Mononuclear cell (primary cell): ENCODE measurements around the gene ATP1A4. TPM values are rescaled to one million over a fixed set of nuclear protein-coding genes. Genes with fewer than 3 reads are reported as not detected.
"Not testable (repeated sequence)": the region's sequence is repeated elsewhere in the genome, so short reads cannot be mapped to it uniquely, and the experiment has no call there.

Experiments used
- H3K27me3 ChIP-seq: 2 replicates; pipeline ENCODE4 v1.6.0; 2011; ENCODE audit warnings: low read length, control low read depth; ENCODE audit not compliant: insufficient read depth
- H3K4me1 ChIP-seq: 2 replicates; pipeline ENCODE4 v1.5.1; 2011; ENCODE audit warnings: mild to moderate bottlenecking, low read length, control low read depth; ENCODE audit not compliant: insufficient read depth
- H3K4me3 ChIP-seq: 2 replicates; pipeline ENCODE4 v1.5.1; 2011; ENCODE audit warnings: mild to moderate bottlenecking, low read length, moderate library complexity
- H3K9me3 ChIP-seq: 2 replicates; pipeline ENCODE4 v1.5.1; 2011; ENCODE audit warnings: low read depth, mild to moderate bottlenecking, control low read depth, low read length
- total RNA-seq: library from RNA; depleted of rRNA; stranded (reverse); fragments of >200 nt; gene quantifications from one replicate; pipeline ENCODE4 v1.2.3, GENCODE V29; 2012

ATP1A4 gene
- total RNA-seq, 1 donor, result under 0.01 TPM

GRCh38 chr1:160117300-160117699 is 34.1 kb upstream of the ATP1A4 start:
- Histone ChIP-seq H3K4me3 (no peak overlapping the region), H3K4me1 (peaks cover 4% of the 10 kb centered on the region), H3K9me3 (no peaks in the 10 kb centered on the region), H3K27me3 (no peaks in the 10 kb centered on the region)

DNA sequence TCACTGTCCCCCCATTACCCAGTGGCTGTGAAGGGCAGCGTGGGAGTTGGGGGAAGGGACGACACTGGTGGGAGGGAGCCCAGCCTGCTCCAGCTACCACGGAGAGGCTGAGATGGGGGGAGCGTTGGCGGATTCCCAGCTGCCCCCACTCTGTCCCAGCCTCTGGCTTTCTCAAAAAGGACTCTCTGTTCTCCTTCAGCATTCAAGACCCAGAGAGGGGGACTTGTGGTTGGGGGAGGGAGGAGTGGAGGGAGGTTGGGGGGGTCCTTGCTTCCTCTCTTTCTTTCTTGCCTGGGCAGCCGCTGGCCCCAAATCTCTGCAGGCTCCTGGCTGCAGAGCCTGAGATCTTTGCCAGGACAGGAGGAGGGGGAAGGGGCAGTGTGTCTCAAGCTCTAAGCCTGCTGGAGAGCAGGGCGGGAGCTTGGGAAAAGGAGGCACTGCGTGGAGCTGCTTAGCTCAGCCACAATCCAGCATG is 33.7 kb upstream of the ATP1A4 start:
- peaks cover 4% of the 10 kb centered on the region for H3K4me1 ChIP-seq
- no peaks in the 10 kb centered on the region for H3K27me3 ChIP-seq
- no peaks in the 10 kb centered on the region for H3K9me3 ChIP-seq
- no peak overlapping the region for H3K4me3 ChIP-seq

GRCh38 chr1:160118928-160119327 is 32.5 kb upstream of the ATP1A4 start:
- Histone ChIP-seq H3K9me3 (no peaks in the 10 kb centered on the region), H3K27me3 (no peaks in the 10 kb centered on the region), H3K4me3 (no peak overlapping the region), H3K4me1 (peaks cover 4% of the 10 kb centered on the region)

DNA sequence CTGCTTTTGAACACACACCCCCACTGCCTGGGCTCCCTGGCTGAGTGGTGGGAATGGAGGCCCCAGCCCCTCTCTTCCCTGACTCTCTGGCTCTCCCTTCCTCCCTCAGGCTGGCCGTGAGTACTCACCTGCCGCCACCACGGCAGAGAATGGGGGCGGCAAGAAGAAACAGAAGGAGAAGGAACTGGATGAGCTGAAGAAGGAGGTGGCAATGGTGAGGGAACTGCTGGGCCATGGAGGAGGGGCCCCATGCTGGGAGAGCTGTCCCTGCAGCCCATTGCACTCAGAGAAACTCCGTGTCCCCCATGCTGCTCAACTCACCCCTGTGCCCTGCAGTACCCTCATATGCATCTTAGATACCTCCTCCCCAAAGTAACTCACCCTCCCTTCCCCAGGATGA is 30.6 kb upstream of the ATP1A4 start:
- no peak overlapping the region for H3K4me3 ChIP-seq
- H3K4me1 ChIP-seq, result peaks cover 4% of the 10 kb centered on the region
- no peaks in the 10 kb centered on the region for H3K27me3 ChIP-seq
- H3K9me3 ChIP-seq, result no peaks in the 10 kb centered on the region

- Histone ChIP-seq H3K4me1 (peaks cover 4% of the 10 kb centered on the region), H3K4me3 (no peak overlapping the region), H3K27me3 (no peaks in the 10 kb centered on the region), H3K9me3 (no peaks in the 10 kb centered on the region)
Measured at GRCh38 chr1:160121388-160121787, 30.0 kb upstream of the ATP1A4 start.

GRCh38 chr1:160122978-160123495 is 28.4 kb upstream of the ATP1A4 start:
- peaks cover 4% of the 10 kb centered on the region for H3K4me1 ChIP-seq
- no peaks in the 10 kb centered on the region for H3K27me3 ChIP-seq
- no peaks in the 10 kb centered on the region for H3K9me3 ChIP-seq
- H3K4me3 ChIP-seq, result no peak overlapping the region

GRCh38 chr1:160123726-160124125 is 27.7 kb upstream of the ATP1A4 start:
- Histone ChIP-seq H3K27me3 (no peaks in the 10 kb centered on the region), H3K9me3 (no peaks in the 10 kb centered on the region), H3K4me1 (peaks cover 4% of the 10 kb centered on the region), H3K4me3 (no peak overlapping the region)

- no peak overlapping the region for H3K4me3 ChIP-seq
- H3K27me3 ChIP-seq, result no peaks in the 10 kb centered on the region
- H3K4me1 ChIP-seq, result no peaks in the 10 kb centered on the region
Measured at GRCh38 chr1:160124705-160125478, 26.5 kb upstream of the ATP1A4 start.

DNA sequence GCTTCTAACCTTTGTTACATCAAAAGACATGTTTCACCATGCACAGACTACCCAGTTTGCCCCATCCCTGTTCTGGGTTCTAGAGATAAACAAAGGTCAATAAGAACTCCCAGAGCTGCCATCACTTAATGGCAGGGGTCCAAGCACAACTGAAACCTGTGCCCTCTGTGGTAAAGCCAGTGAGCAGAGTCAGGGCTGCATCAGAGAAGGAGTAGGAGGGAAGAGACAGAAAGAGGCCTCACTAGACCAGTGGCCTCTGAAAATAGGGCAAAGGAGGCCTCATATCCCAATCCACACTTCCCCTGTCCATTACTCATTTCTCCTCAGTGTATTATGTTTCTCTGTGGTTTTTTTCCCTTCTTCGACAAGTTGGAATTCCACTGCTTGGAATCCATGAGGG is 25.7 kb upstream of the ATP1A4 start:
- Histone ChIP-seq H3K4me1 (no peaks in the 10 kb centered on the region), H3K4me3 (no peak overlapping the region), H3K27me3 (no peaks in the 10 kb centered on the region), H3K9me3 (no peaks in the 10 kb centered on the region)

More at GRCh38 chr1:160124705-160125478, 26.5 kb upstream of the ATP1A4 start:
- H3K9me3 ChIP-seq, result no peaks in the 10 kb centered on the region

DNA sequence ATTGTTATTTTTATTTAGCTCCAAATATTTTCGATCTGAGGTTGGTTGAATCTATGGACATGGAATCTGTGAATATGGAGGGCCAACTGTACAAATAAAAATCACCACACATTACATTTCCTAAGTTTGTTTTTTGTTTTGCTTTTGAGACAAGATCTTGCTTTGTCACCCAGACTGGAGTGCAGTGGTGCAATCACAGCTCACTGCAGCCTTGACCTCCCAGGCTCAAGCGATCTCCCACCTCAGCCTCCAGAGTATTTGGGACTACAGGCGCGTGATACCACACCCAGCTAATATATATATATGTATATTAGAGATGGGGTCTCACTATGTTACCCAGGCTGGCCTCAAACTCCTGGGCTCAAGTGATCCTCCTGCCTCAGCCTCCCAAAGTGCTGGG is 25.1 kb upstream of the ATP1A4 start:
- not testable (repeated sequence) for H3K4me1 ChIP-seq, H3K9me3 ChIP-seq, H3K27me3 ChIP-seq, H3K4me3 ChIP-seq

DNA sequence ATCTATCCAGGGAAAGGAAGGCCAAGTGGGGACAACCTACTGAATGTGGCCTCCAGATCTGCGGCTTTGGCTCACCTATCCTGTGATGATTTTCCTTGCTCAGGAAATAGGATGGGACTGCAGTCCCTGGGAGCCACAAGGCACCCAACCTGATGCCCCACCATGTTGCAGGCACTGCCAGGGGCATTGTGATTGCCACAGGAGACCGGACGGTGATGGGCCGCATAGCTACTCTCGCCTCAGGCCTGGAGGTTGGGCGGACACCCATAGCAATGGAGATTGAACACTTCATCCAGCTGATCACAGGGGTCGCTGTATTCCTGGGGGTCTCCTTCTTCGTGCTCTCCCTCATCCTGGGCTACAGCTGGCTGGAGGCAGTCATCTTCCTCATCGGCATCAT is 24.0 kb upstream of the ATP1A4 start:
- Histone ChIP-seq H3K27me3 (no peaks in the 10 kb centered on the region), H3K4me3 (no peak overlapping the region), H3K9me3 (no peaks in the 10 kb centered on the region), H3K4me1 (no peaks in the 10 kb centered on the region)

GRCh38 chr1:160127865-160128523 is 23.4 kb upstream of the ATP1A4 start:
- H3K4me1 ChIP-seq, result no peaks in the 10 kb centered on the region
- H3K9me3 ChIP-seq, result no peaks in the 10 kb centered on the region
- H3K27me3 ChIP-seq, result no peaks in the 10 kb centered on the region
- H3K4me3 ChIP-seq, result no peak overlapping the region

- Histone ChIP-seq H3K27me3 (no peaks in the 10 kb centered on the region), H3K4me3 (no peak overlapping the region), H3K4me1 (no peaks in the 10 kb centered on the region), H3K9me3 (no peaks in the 10 kb centered on the region)
Measured at GRCh38 chr1:160128636-160129035, 22.8 kb upstream of the ATP1A4 start.

DNA sequence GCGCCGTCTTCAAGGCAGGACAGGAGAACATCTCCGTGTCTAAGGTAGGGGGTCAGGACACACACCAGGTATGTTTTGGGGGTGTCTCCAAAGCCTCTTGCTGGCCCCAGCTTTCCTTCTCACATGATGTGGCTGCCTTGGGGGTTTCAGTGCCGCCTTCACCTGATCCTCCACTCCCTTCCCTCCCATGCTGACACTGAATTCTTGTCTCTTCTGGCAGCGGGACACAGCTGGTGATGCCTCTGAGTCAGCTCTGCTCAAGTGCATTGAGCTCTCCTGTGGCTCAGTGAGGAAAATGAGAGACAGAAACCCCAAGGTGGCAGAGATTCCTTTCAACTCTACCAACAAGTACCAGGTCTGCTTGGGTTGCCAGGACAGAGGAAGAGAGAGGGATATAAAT is 22.4 kb upstream of the ATP1A4 start:
- Histone ChIP-seq H3K4me3 (no peak overlapping the region), H3K27me3 (no peaks in the 10 kb centered on the region), H3K4me1 (no peaks in the 10 kb centered on the region)

DNA sequence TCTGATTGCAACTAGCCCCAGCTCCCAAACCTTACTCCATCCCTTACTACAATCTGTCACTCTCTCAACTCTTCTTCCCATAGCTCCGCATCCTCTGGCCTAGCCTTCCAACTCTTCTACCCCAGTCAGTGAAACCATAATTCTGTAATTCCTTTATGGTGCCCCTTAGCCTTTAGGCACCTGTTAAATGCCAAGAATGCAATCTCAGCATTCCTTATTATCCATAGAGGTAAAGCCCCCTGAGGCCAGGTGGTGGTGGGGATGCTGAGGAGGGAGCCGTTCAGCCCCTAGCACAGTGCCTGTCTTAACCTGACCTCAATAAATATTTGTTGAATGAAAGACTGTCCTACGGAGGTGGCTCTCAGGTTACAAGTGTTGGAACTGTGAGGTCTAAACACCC is 21.8 kb upstream of the ATP1A4 start:
- H3K27me3 ChIP-seq, result no peaks in the 10 kb centered on the region
- H3K4me1 ChIP-seq, result no peaks in the 10 kb centered on the region
- no peak overlapping the region for H3K4me3 ChIP-seq
- no peaks in the 10 kb centered on the region for H3K9me3 ChIP-seq

More for the DNA sequence above, 22.4 kb upstream of the ATP1A4 start:
- no peaks in the 10 kb centered on the region for H3K9me3 ChIP-seq
